ENCODE measurements around the gene EXOC4.

The EXOC4 gene

GRCh38 chr7:133428876-133429275 is 176.0 kb downstream of the EXOC4 start:
- TF ChIP-seq CTCF (IDR thresholded peaks at IDR 0.05; ENCODE audit: poor library complexity, severe bottlenecking) = no peak
- H3K4me3 ChIP-seq (ENCODE audit: severe bottlenecking) = no peak overlapping the region
- H3K4me1 ChIP-seq (ENCODE audit: insufficient read depth, poor library complexity, severe bottlenecking) = peaks cover 31% of the 10 kb centered on the region
- ATAC-seq (ENCODE audit: low read depth) (no peak), DNase-seq (ENCODE audit: low spot score) (no peak)
- no peaks in the 10 kb centered on the region for H3K9me3 ChIP-seq (ENCODE audit: severe bottlenecking)
- no peaks in the 10 kb centered on the region for H3K27me3 ChIP-seq (ENCODE audit: insufficient read depth, poor library complexity, severe bottlenecking)
- H3K27ac ChIP-seq (ENCODE audit: poor library complexity, severe bottlenecking) = no peak overlapping the region
- no peaks in the 10 kb centered on the region for H3K36me3 ChIP-seq (ENCODE audit: low read depth)

- H3K9me3 ChIP-seq (ENCODE audit: severe bottlenecking) = no peaks in the 10 kb centered on the region
- peak; percentile 69 for ATAC-seq (ENCODE audit: low read depth)
- TF ChIP-seq CTCF (IDR thresholded peaks at IDR 0.05; ENCODE audit: poor library complexity, severe bottlenecking) = no peak
- no peak overlapping the region for H3K4me3 ChIP-seq (ENCODE audit: severe bottlenecking)
- no peaks in the 10 kb centered on the region for H3K36me3 ChIP-seq (ENCODE audit: low read depth)
- peaks cover 31% of the 10 kb centered on the region for H3K4me1 ChIP-seq (ENCODE audit: insufficient read depth, poor library complexity, severe bottlenecking)
- no peak overlapping the region for H3K27ac ChIP-seq (ENCODE audit: poor library complexity, severe bottlenecking)
- H3K27me3 ChIP-seq (ENCODE audit: insufficient read depth, poor library complexity, severe bottlenecking) = no peaks in the 10 kb centered on the region
- DNase-seq (ENCODE audit: low spot score) = no peak
Observed at GRCh38 chr7:133429371-133429770, 176.5 kb downstream of the EXOC4 start.

GRCh38 chr7:133431134-133431724 is 178.4 kb downstream of the EXOC4 start:
- Histone ChIP-seq H3K27ac (ENCODE audit: poor library complexity, severe bottlenecking) (peak overlapping the region; percentile 46), H3K9me3 (ENCODE audit: severe bottlenecking) (no peaks in the 10 kb centered on the region), H3K36me3 (ENCODE audit: low read depth) (no peaks in the 10 kb centered on the region), H3K27me3 (ENCODE audit: insufficient read depth, poor library complexity, severe bottlenecking) (no peaks in the 10 kb centered on the region), H3K4me3 (ENCODE audit: severe bottlenecking) (no peak overlapping the region), H3K4me1 (ENCODE audit: insufficient read depth, poor library complexity, severe bottlenecking) (peaks cover 38% of the 10 kb centered on the region)
- peak; percentile 26; the same call in 2 of the 3 replicates for ATAC-seq (ENCODE audit: low read depth)
- DNase-seq (ENCODE audit: low spot score) = no peak
- TF ChIP-seq CTCF (IDR thresholded peaks at IDR 0.05; ENCODE audit: poor library complexity, severe bottlenecking) = no peak

GRCh38 chr7:133433165-133433812 is 180.4 kb downstream of the EXOC4 start:
- Histone ChIP-seq H3K27ac (ENCODE audit: poor library complexity, severe bottlenecking) (no peak overlapping the region), H3K36me3 (ENCODE audit: low read depth) (no peaks in the 10 kb centered on the region), H3K4me3 (ENCODE audit: severe bottlenecking) (no peak overlapping the region), H3K9me3 (ENCODE audit: severe bottlenecking) (no peaks in the 10 kb centered on the region), H3K4me1 (ENCODE audit: insufficient read depth, poor library complexity, severe bottlenecking) (peaks cover 43% of the 10 kb centered on the region), H3K27me3 (ENCODE audit: insufficient read depth, poor library complexity, severe bottlenecking) (no peaks in the 10 kb centered on the region)
- no peak for TF ChIP-seq CTCF (IDR thresholded peaks at IDR 0.05; ENCODE audit: poor library complexity, severe bottlenecking)
- no peak for DNase-seq (ENCODE audit: low spot score)
- ATAC-seq (ENCODE audit: low read depth) = no peak

- Histone ChIP-seq H3K36me3 (ENCODE audit: low read depth) (no peaks in the 10 kb centered on the region), H3K4me1 (ENCODE audit: insufficient read depth, poor library complexity, severe bottlenecking) (peaks cover 33% of the 10 kb centered on the region), H3K27me3 (ENCODE audit: insufficient read depth, poor library complexity, severe bottlenecking) (no peaks in the 10 kb centered on the region), H3K9me3 (ENCODE audit: severe bottlenecking) (no peaks in the 10 kb centered on the region), H3K4me3 (ENCODE audit: severe bottlenecking) (no peak overlapping the region), H3K27ac (ENCODE audit: poor library complexity, severe bottlenecking) (no peak overlapping the region)
- DNase-seq (ENCODE audit: low spot score) = no peak
- no peak for ATAC-seq (ENCODE audit: low read depth)
- TF ChIP-seq CTCF (IDR thresholded peaks at IDR 0.05; ENCODE audit: poor library complexity, severe bottlenecking) = peak; percentile 80
Observed at GRCh38 chr7:133434246-133434865, 181.5 kb downstream of the EXOC4 start.

Data from RWPE2 (cell line).